CD4-positive, alpha-beta T cell (primary cell): ENCODE data around the gene LCN1. TPM values are rescaled to one million over a fixed set of nuclear protein-coding genes. Genes with fewer than 3 reads are reported as not detected.
"Not testable (repeated sequence)": the region's sequence is repeated elsewhere in the genome, so short reads cannot be mapped to it uniquely, and the experiment has no call there.

Experiments used
- ATAC-seq: fragments of 200-7000 bp; cut with Tn5 transposase; one replicate; pipeline ENCODE4 v1.10.0; 2022; ENCODE audit warnings: mild to moderate bottlenecking; ENCODE audit not compliant: poor library complexity
- CTCF ChIA-PET: fragments of 350-600 bp; sonication (Branson Sonifier 250); formaldehyde crosslinking; loops from one replicate; lab custom pipeline; 2021; ENCODE audit warnings: antibody characterized with exemption, inconsistent platforms; lab: Charles Lee
- POLR2A ChIA-PET: fragments of 350-600 bp; sonication (Branson Sonifier 250); formaldehyde crosslinking; loops from one replicate; lab custom pipeline; 2021; ENCODE audit warnings: antibody characterized with exemption, inconsistent platforms; lab: Charles Lee
- DNase-seq, 14 experiments: peaks; one replicate each; pipeline ENCODE4 v3.0.0-alpha.2; 2013 to 2020; ENCODE audit warnings: mixed read lengths in 2 of 14
- H3K27ac ChIP-seq, 2 donors: one replicate each; pipeline versions ENCODE4 v1.5.1 to v1.7.0; 2013; ENCODE audit warnings: low read length in 2 of 2, low read depth in 1 of 2, mild to moderate bottlenecking in 1 of 2
- H3K27me3 ChIP-seq, 2 experiments: 1 replicate in 1 of 2; 2 replicates in 1 of 2; pipeline versions ENCODE4 v1.6.1 to v1.7.0; 2013; ENCODE audit warnings: low read length in 2 of 2, control low read depth in 1 of 2, mild to moderate bottlenecking in 1 of 2, moderate library complexity in 1 of 2; ENCODE audit not compliant: insufficient read depth in 2 of 2, control insufficient read depth in 1 of 2
- H3K36me3 ChIP-seq: one replicate; pipeline ENCODE4 v1.6.1; 2013; ENCODE audit warnings: low read length, control low read depth; ENCODE audit not compliant: insufficient read depth
- H3K4me1 ChIP-seq: one replicate; pipeline ENCODE4 v1.6.1; 2013; ENCODE audit warnings: low read length, control low read depth; ENCODE audit not compliant: insufficient read depth
- H3K4me3 ChIP-seq: one replicate; pipeline ENCODE4 v1.5.1; 2013; ENCODE audit warnings: mild to moderate bottlenecking, low read length, moderate library complexity
- H3K9me3 ChIP-seq, 2 experiments: 1 replicate in 1 of 2; 2 replicates in 1 of 2; pipeline versions ENCODE4 v1.6.1 to v1.7.0; 2013; ENCODE audit warnings: low read length in 2 of 2, mild to moderate bottlenecking in 2 of 2, control low read depth in 1 of 2, moderate library complexity in 1 of 2; ENCODE audit not compliant: control insufficient read depth in 1 of 2, insufficient read depth in 1 of 2
- H3K27ac Mint-ChIP-seq: one replicate; pipeline ENCODE4 v1.8.0; 2020; ENCODE audit warnings: mixed read lengths
- H3K27me3 Mint-ChIP-seq: one replicate; pipeline ENCODE4 v1.8.0; 2021; ENCODE audit warnings: mixed read lengths
- H3K36me3 Mint-ChIP-seq: one replicate; pipeline ENCODE4 v1.8.0; 2021; ENCODE audit warnings: low read depth, mixed read lengths
- H3K4me1 Mint-ChIP-seq: one replicate; pipeline ENCODE4 v1.8.0; 2021; ENCODE audit warnings: low read depth, mixed read lengths
- H3K4me3 Mint-ChIP-seq: one replicate; pipeline ENCODE4 v1.8.0; 2020; ENCODE audit warnings: mild to moderate bottlenecking, mixed read lengths
- H3K9me3 Mint-ChIP-seq: one replicate; pipeline ENCODE4 v1.8.0; 2020; ENCODE audit warnings: mixed read lengths
- intact Hi-C, 2 experiments: fragments of 100-400 bp; cut with DNase I in 1 of 2; cut with micrococcal nuclease in 1 of 2; formaldehyde crosslinking; loops; one replicate each; pipeline versions ENCODE4 v1.15.1 to v1.9.0; 2023 to 2025; cut with DNase I, micrococcal nuclease
- total RNA-seq, 174 experiments: library from RNA in 2 of 174; stranded (reverse) in 2 of 174; gene quantifications; one replicate each; pipeline ENCODE4 v1.2.3 and lab custom pipeline; 2021 to 2026
- TF ChIP-seq, protein P1 (sequence below): fragments of 200-600 bp; IDR thresholded peaks from one replicate; pipeline ENCODE4 v1.8.0; 2022; ENCODE audit warnings: antibody characterized with exemption, mild to moderate bottlenecking

Gene LCN1
- total RNA-seq, 2 experiments from 2014 or later = not detected

DNA sequence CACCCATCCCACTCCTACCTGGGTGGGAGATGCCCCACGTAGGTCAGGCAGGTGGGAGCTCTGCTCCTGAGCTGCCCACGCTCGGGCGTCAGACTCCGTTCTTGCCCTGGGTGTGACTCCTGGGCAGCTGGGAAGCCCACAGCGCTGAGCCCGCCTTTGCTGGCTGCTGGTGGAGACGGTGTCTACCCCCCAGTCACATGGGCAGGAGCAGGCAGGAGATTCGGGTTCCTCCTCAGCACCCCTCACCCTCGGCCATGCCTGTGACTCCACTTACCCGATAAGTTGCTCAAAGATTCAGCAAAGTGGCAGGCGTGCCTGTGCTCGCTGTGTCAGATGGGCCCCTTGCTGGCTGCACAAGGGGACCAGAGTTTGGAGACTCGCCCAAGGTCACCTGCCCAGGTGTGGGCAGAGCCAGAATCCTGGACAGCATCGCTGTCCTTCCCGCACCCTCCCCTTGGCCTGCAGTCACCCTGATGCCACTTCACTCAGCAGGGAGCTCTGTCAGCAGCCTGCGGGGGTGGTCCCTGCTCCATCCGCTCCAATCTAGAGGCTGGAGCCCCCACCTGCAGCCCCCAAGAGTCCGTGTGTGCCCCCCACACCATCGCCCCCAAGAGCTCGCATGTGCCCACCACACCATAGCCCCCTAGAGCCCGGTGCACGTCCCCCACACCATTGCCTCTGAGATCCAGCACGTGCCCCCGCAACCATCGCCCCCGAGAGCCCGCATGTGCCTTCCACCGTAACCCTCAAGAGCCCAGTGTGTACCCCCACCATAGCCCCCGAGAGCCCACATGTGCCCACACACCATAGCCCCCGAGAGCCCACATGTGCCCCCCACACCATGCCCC, 4.2 kb downstream of the LCN1 start:
- Histone ChIP-seq H3K27me3 (peaks cover 2 to 5% of the 10 kb centered on the region in 2 experiments), H3K36me3 (no peaks in the 10 kb centered on the region), H3K9me3 (peaks cover 0 to 10% of the 10 kb centered on the region in 2 experiments), H3K4me3 (no peak overlapping the region), H3K4me1 (no peaks in the 10 kb centered on the region), H3K27ac (no peak overlapping the region)
- ATAC-seq = no peak
- H3K4me1 Mint-ChIP-seq = no peaks in the 10 kb centered on the region
- no peaks in the 10 kb centered on the region for H3K36me3 Mint-ChIP-seq
- TF ChIP-seq, protein P1, sequence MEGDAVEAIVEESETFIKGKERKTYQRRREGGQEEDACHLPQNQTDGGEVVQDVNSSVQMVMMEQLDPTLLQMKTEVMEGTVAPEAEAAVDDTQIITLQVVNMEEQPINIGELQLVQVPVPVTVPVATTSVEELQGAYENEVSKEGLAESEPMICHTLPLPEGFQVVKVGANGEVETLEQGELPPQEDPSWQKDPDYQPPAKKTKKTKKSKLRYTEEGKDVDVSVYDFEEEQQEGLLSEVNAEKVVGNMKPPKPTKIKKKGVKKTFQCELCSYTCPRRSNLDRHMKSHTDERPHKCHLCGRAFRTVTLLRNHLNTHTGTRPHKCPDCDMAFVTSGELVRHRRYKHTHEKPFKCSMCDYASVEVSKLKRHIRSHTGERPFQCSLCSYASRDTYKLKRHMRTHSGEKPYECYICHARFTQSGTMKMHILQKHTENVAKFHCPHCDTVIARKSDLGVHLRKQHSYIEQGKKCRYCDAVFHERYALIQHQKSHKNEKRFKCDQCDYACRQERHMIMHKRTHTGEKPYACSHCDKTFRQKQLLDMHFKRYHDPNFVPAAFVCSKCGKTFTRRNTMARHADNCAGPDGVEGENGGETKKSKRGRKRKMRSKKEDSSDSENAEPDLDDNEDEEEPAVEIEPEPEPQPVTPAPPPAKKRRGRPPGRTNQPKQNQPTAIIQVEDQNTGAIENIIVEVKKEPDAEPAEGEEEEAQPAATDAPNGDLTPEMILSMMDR = no peak
- POLR2A ChIA-PET = no interaction called here
- H3K4me3 Mint-ChIP-seq = no peak overlapping the region
- CTCF ChIA-PET = no interaction called here
- intact Hi-C loops = no loop called here
- peak in 1 of 14 experiments; percentile 8 for DNase-seq
- peaks cover 7% of the 10 kb centered on the region for H3K27me3 Mint-ChIP-seq
- H3K27ac Mint-ChIP-seq = no peak overlapping the region
- no peaks in the 10 kb centered on the region for H3K9me3 Mint-ChIP-seq

GRCh38 chr9:135526089-135526729, 5.0 kb downstream of the LCN1 start:
- TF ChIP-seq, protein P1 = no peak
- H3K9me3 ChIP-seq = peaks cover 0 to 10% of the 10 kb centered on the region in 2 experiments
- Mint-ChIP-seq H3K27me3 (peaks cover 7% of the 10 kb centered on the region), H3K4me3 (no peak overlapping the region), H3K4me1 (no peaks in the 10 kb centered on the region), H3K36me3 (no peaks in the 10 kb centered on the region), H3K27ac (no peak overlapping the region), H3K9me3 (no peaks in the 10 kb centered on the region)
- H3K27ac ChIP-seq = no peak overlapping the region
- POLR2A ChIA-PET = no interaction called here
- no peaks in the 10 kb centered on the region for H3K36me3 ChIP-seq
- H3K4me1 ChIP-seq = no peaks in the 10 kb centered on the region
- intact Hi-C loops = no loop called here
- ATAC-seq = no peak
- H3K4me3 ChIP-seq = no peak overlapping the region
- DNase-seq = no peak
- peaks cover 5 to 6% of the 10 kb centered on the region in 2 experiments for H3K27me3 ChIP-seq
- CTCF ChIA-PET = no interaction called here

- no peak overlapping the region for H3K4me3 ChIP-seq
- POLR2A ChIA-PET = no interaction called here
- H3K36me3 ChIP-seq = no peaks in the 10 kb centered on the region
- H3K9me3 ChIP-seq = peaks cover 0 to 10% of the 10 kb centered on the region in 2 experiments
- intact Hi-C loops = no loop called here
- Mint-ChIP-seq H3K27me3 (peaks cover 11% of the 10 kb centered on the region), H3K4me3 (no peak overlapping the region), H3K9me3 (no peaks in the 10 kb centered on the region), H3K36me3 (no peaks in the 10 kb centered on the region), H3K27ac (no peak overlapping the region), H3K4me1 (no peaks in the 10 kb centered on the region)
- TF ChIP-seq, protein P1 = no peak
- DNase-seq (peak in 1 of 14 experiments; percentile 16), ATAC-seq (no peak)
- no peaks in the 10 kb centered on the region for H3K4me1 ChIP-seq
- H3K27ac ChIP-seq = no peak overlapping the region
- CTCF ChIA-PET = no interaction called here
- peaks cover 6 to 7% of the 10 kb centered on the region in 2 experiments for H3K27me3 ChIP-seq
Measured at GRCh38 chr9:135526730-135527571, 5.7 kb downstream of the LCN1 start.

GRCh38 chr9:135528842-135529435, 7.7 kb downstream of the LCN1 start:
- CTCF ChIA-PET, ATAC-seq, H3K36me3 Mint-ChIP-seq, H3K36me3 ChIP-seq, H3K27ac Mint-ChIP-seq, H3K9me3 Mint-ChIP-seq, H3K27ac ChIP-seq, H3K4me1 Mint-ChIP-seq, H3K4me3 ChIP-seq, DNase-seq, H3K4me1 ChIP-seq, intact Hi-C loops, H3K4me3 Mint-ChIP-seq, POLR2A ChIA-PET: not testable (repeated sequence)
- Histone ChIP-seq H3K9me3 (peaks cover 0 to 10% of the 10 kb centered on the region in 2 experiments), H3K27me3 (peaks cover 4 to 15% of the 10 kb centered on the region in 2 experiments)
- H3K27me3 Mint-ChIP-seq = peaks cover 21% of the 10 kb centered on the region
